Epithelial cell of esophagus (primary cell): ENCODE data around the gene ALOX12.
A peak's percentile ranks its signal among the peaks of the same experiment; 100 is the strongest.
"Not testable (repeated sequence)": the region's sequence is repeated elsewhere in the genome, so short reads cannot be mapped to it uniquely, and the experiment has no call there.

Experiments used
- DNase-seq: peaks from one replicate; pipeline ENCODE4 v3.0.0; 2010; ENCODE audit warnings: low read depth
- H3K4me3 ChIP-seq: 2 replicates; pipeline ENCODE4 v1.5.1; 2011; ENCODE audit warnings: mild to moderate bottlenecking, low read length, control low read depth
- TF ChIP-seq, protein P1 (sequence below): IDR thresholded peaks from 2 replicates; pipeline ENCODE4 v1.5.1; 2011; ENCODE audit warnings: low read depth, mild to moderate bottlenecking, low read length, control low read depth, inconsistent platforms; ENCODE audit not compliant: insufficient read depth; ENCODE audit errors: missing control alignments

The ALOX12 gene

DNA sequence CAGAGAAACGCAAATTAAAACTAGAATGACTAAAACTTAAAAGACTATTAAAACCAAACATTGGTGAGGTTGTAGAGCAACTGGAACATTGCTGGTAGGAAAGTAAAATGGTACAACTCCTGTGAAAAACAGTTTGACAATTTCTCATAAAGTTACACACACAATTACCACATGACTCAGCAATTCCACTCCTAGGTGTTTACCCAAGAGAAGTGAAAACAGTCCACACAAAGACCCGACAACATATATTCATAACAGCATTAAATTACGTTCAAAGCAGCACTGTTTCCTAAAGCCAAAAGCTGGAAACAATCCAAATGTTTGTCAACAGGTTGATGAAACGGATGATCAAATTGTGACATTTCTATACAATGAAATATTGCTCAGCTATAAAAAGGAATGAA, 26.5 kb upstream of the ALOX12 start:
- peak; percentile 39 for DNase-seq
- TF ChIP-seq, protein P1, sequence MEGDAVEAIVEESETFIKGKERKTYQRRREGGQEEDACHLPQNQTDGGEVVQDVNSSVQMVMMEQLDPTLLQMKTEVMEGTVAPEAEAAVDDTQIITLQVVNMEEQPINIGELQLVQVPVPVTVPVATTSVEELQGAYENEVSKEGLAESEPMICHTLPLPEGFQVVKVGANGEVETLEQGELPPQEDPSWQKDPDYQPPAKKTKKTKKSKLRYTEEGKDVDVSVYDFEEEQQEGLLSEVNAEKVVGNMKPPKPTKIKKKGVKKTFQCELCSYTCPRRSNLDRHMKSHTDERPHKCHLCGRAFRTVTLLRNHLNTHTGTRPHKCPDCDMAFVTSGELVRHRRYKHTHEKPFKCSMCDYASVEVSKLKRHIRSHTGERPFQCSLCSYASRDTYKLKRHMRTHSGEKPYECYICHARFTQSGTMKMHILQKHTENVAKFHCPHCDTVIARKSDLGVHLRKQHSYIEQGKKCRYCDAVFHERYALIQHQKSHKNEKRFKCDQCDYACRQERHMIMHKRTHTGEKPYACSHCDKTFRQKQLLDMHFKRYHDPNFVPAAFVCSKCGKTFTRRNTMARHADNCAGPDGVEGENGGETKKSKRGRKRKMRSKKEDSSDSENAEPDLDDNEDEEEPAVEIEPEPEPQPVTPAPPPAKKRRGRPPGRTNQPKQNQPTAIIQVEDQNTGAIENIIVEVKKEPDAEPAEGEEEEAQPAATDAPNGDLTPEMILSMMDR, result no peak
- H3K4me3 ChIP-seq, result no peak overlapping the region

DNA sequence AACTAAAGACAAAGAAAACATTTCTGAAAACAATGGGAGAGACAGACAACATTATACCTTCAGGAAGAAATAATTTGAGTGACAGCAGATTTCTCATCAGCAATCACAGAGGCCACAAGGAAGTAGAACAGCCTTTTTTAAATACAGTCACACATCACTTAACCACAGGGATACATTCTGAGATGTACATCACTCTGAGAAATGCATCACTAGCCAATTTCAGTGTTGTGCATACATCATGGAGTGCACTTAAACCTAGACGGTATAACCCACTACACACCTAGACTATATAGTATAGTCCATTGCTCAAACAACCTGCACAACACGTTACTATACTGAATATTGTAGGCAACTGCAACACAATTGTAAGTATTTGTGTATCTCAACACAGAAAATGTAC, 24.9 kb upstream of the ALOX12 start:
- H3K4me3 ChIP-seq, result no peak overlapping the region
- TF ChIP-seq, protein P1, result no peak
- no peak for DNase-seq

DNA sequence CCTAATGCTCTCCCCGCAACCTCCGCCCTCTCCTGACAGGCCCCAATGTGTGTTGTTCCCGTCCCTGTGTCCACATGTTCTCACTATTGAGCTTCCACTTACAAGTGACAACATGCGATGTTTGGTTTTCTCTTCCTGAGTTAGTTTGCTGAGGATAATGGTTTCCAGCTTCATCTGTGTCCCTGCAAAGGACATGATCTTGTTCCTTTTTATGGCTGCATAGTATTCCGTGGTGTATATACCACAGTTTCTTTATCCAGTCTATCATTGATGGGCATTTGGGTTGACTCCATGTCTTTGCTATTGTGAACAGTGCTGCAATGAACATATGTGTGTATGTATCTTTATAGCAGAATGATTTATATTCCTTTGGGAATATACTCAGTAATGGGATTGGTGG, 16.4 kb upstream of the ALOX12 start:
- not testable (repeated sequence) for H3K4me3 ChIP-seq, DNase-seq

DNA sequence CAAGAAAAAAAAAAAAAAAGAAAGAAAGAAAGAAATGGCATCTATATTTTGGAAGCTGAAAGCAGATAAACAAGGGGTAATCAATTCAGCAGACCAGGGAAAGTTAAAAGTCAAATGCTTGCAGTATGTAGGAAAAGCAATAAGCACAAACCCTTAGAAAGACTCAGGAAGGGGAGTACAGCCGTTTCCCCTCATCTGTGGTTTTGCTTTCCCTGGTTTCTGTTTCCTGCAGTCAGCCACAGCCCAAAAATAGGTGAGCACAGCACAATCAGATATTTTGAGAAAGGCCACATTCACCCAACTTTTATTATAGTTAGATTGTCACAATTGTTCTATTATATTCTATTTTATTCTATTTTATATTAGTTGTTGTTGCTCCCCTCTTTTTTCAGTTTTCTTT, 14.4 kb upstream of the ALOX12 start:
- TF ChIP-seq, protein P1, result no peak
- H3K4me3 ChIP-seq, result no peak overlapping the region
- DNase-seq, result no peak

DNA sequence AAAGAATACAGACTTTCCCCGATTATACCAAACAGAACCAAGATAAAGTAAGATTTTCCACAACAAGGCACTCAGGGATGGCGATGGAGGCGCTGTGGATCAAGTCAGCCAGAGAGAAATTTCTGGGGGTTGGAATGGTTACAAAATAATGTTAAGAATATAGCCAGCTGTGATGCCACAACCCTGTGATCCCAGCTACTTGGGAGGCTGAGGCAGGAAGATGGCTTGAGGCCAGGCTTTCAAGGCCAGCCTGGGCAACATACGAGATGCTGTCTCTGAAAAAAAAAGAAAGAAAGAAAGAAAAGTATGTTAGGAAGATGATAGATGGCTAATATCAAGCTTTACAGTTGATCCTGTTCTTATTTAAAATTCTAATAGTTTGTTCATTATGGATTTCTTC, 10.6 kb upstream of the ALOX12 start:
- H3K4me3 ChIP-seq, result no peak overlapping the region
- DNase-seq, result no peak

GRCh38 chr17:6986676-6987075, 9.2 kb upstream of the ALOX12 start:
- TF ChIP-seq, protein P1, result no peak
- no peak overlapping the region for H3K4me3 ChIP-seq
- DNase-seq, result no peak

More for the DNA sequence above, 10.6 kb upstream of the ALOX12 start:
- TF ChIP-seq, protein P1, result no peak

GRCh38 chr17:6989779-6990178, 6.1 kb upstream of the ALOX12 start:
- DNase-seq, result peak; percentile 54
- H3K4me3 ChIP-seq, result no peak overlapping the region
- TF ChIP-seq, protein P1, result no peak

DNA sequence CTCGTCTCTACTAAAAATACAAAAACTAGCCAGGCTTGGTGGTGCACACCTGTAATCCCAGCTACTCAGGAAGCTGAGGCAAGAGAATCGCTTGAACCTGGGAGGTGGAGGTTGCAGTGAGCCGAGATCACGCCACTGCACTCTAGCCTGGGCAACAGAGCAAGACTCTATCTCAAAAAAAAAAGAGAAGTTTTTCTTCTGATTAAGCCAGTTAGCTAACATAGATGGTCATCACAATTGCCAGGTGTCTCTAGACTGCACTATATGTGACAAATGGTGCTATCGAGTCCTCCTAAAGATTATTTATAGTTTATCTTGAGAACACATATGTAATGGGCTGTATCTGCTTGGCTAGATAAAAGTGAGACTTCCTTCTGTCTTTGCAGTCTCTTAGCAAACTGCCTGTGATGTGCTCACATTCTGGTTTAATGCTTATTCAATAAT, 2.2 kb upstream of the ALOX12 start:
- H3K4me3 ChIP-seq, DNase-seq: not testable (repeated sequence)
